MM.1S (cell line): ENCODE data around the gene ANKZF1.

Experiments used
- DNase-seq: peaks from one replicate; pipeline ENCODE4 v3.0.0-alpha.2; 2015
- H2AFZ ChIP-seq: fragments of 300-600 bp; sonication (generic); 2 replicates; pipeline ENCODE4 v1.6.0; 2016; ENCODE audit warnings: antibody characterized with exemption, low read length
- H3F3A ChIP-seq: fragments of 300-600 bp; sonication (generic); 2 replicates; pipeline ENCODE4 v1.6.1; 2016; ENCODE audit warnings: mild to moderate bottlenecking, antibody characterized with exemption, low read length, moderate library complexity, mixed read lengths; ENCODE audit not compliant: insufficient read depth
- H3K27ac ChIP-seq: fragments of 300-600 bp; sonication (generic); 2 replicates; pipeline ENCODE4 v1.5.1; 2016; ENCODE audit warnings: mild to moderate bottlenecking, low read length
- H3K27me3 ChIP-seq: fragments of 300-600 bp; sonication (generic); replicated peaks from 2 replicates; pipeline ENCODE4 v1.6.0; 2016; ENCODE audit warnings: low read length; ENCODE audit not compliant: insufficient read depth
- H3K36me3 ChIP-seq: fragments of 300-600 bp; sonication (generic); replicated peaks from 2 replicates; pipeline ENCODE4 v1.6.1; 2016; ENCODE audit warnings: mild to moderate bottlenecking, low read length, mixed read lengths; ENCODE audit not compliant: insufficient read depth
- H3K4me1 ChIP-seq: fragments of 300-600 bp; sonication (generic); 2 replicates; pipeline ENCODE4 v1.6.1; 2016; ENCODE audit warnings: low read length, mixed read lengths
- H3K4me2 ChIP-seq: fragments of 300-600 bp; sonication (generic); 2 replicates; pipeline ENCODE4 v1.6.0; 2016; ENCODE audit warnings: low read depth, low read length
- H3K4me3 ChIP-seq: fragments of 300-600 bp; sonication (generic); 2 replicates; pipeline ENCODE4 v1.5.1; 2016; ENCODE audit warnings: low read length, mixed read lengths
- H3K79me2 ChIP-seq: fragments of 300-600 bp; sonication (generic); 2 replicates; pipeline ENCODE4 v1.6.1; 2016; ENCODE audit warnings: mixed run types, low read length, mixed read lengths
- H3K9ac ChIP-seq: fragments of 300-600 bp; sonication (generic); 2 replicates; pipeline ENCODE4 v1.6.1; 2016; ENCODE audit warnings: low read length, mixed read lengths
- H3K9me2 ChIP-seq: fragments of 300-600 bp; sonication (generic); replicated peaks from 2 replicates; pipeline ENCODE4 v1.6.1; 2016; ENCODE audit warnings: mild to moderate bottlenecking, low read length, mixed read lengths; ENCODE audit not compliant: insufficient read depth
- H3K9me3 ChIP-seq: fragments of 300-600 bp; sonication (generic); replicated peaks from 2 replicates; pipeline ENCODE4 v1.6.1; 2016; ENCODE audit warnings: mild to moderate bottlenecking, low read length, mixed read lengths; ENCODE audit not compliant: insufficient read depth
- H4K20me1 ChIP-seq: fragments of 300-600 bp; sonication (generic); 2 replicates; pipeline ENCODE4 v1.6.1; 2016; ENCODE audit warnings: mild to moderate bottlenecking, low read length, moderate library complexity, mixed read lengths; ENCODE audit not compliant: insufficient read depth
- CTCF ChIP-seq: fragments of 300-600 bp; sonication (generic); IDR thresholded peaks from 2 replicates; pipeline ENCODE4 v1.5.1; 2016; ENCODE audit warnings: antibody characterized with exemption, low read length, mixed read lengths
- EZH2 ChIP-seq: fragments of 300-600 bp; sonication (generic); optimal IDR thresholded peaks from 2 replicates; pipeline ENCODE3; 2017; ENCODE audit warnings: low read depth, mild to moderate bottlenecking, antibody characterized with exemption, low read length, mixed read lengths
- EZH2phosphoT487 ChIP-seq: fragments of 300-600 bp; sonication (generic); IDR thresholded peaks from 2 replicates; pipeline ENCODE4 v1.6.1; 2018; ENCODE audit warnings: antibody characterized with exemption, low read length

Gene ANKZF1

GRCh38 chr2:219186754-219187456, 42.7 kb upstream of the ANKZF1 start:
- H3K9me3 ChIP-seq, result no peaks in the 10 kb centered on the region
- no peak for TF ChIP-seq EZH2
- TF ChIP-seq EZH2phosphoT487, result no peak
- no peak for TF ChIP-seq CTCF
- H3K36me3 ChIP-seq, result 0 out of 2 replicates have a peak, but pooled peaks cover 4% of the 10 kb centered on the region
- H3K4me3 ChIP-seq, result no peak overlapping the region
- no peak overlapping the region for H3K4me2 ChIP-seq
- H3K4me1 ChIP-seq, result no peaks in the 10 kb centered on the region
- no peaks in the 10 kb centered on the region for H3F3A ChIP-seq
- no peak overlapping the region for H3K9ac ChIP-seq
- H2AFZ ChIP-seq, result no peak overlapping the region
- H3K79me2 ChIP-seq, result no peaks in the 10 kb centered on the region
- DNase-seq, result no peak
- no peak overlapping the region for H3K27ac ChIP-seq
- H4K20me1 ChIP-seq, result no peaks in the 10 kb centered on the region
- H3K9me2 ChIP-seq, result no peaks in the 10 kb centered on the region
- H3K27me3 ChIP-seq, result no peaks in the 10 kb centered on the region

- Histone ChIP-seq H2AFZ (no peak overlapping the region), H3K4me1 (no peaks in the 10 kb centered on the region), H3K79me2 (no peaks in the 10 kb centered on the region), H3K9me2 (no peaks in the 10 kb centered on the region), H4K20me1 (no peaks in the 10 kb centered on the region), H3K9me3 (no peaks in the 10 kb centered on the region), H3F3A (no peaks in the 10 kb centered on the region), H3K4me2 (no peak overlapping the region), H3K27me3 (no peaks in the 10 kb centered on the region), H3K4me3 (no peak overlapping the region), H3K9ac (no peak overlapping the region), H3K36me3 (no peaks in the 10 kb centered on the region), H3K27ac (no peak overlapping the region)
- TF ChIP-seq EZH2 (no peak), CTCF (no peak), EZH2phosphoT487 (no peak)
- no peak for DNase-seq
Observed at GRCh38 chr2:219197388-219197787, 32.2 kb upstream of the ANKZF1 start.

- Histone ChIP-seq H3F3A (no peaks in the 10 kb centered on the region), H3K9ac (no peak overlapping the region), H4K20me1 (no peaks in the 10 kb centered on the region), H3K27me3 (no peaks in the 10 kb centered on the region), H3K79me2 (no peaks in the 10 kb centered on the region), H3K9me2 (no peaks in the 10 kb centered on the region), H3K36me3 (no peaks in the 10 kb centered on the region), H2AFZ (no peak overlapping the region), H3K9me3 (no peaks in the 10 kb centered on the region), H3K4me3 (no peak overlapping the region), H3K4me1 (no peaks in the 10 kb centered on the region), H3K4me2 (no peak overlapping the region), H3K27ac (no peak overlapping the region)
- no peak for TF ChIP-seq EZH2phosphoT487
- no peak for TF ChIP-seq CTCF
- TF ChIP-seq EZH2, result no peak
- no peak for DNase-seq
Observed at GRCh38 chr2:219198974-219199373, 30.6 kb upstream of the ANKZF1 start.
